Measurements from ENCODE around the gene KRCC1.
"Not testable (repeated sequence)": the region's sequence is repeated elsewhere in the genome, so short reads cannot be mapped to it uniquely, and the experiment has no call there.

Gene KRCC1

DNA sequence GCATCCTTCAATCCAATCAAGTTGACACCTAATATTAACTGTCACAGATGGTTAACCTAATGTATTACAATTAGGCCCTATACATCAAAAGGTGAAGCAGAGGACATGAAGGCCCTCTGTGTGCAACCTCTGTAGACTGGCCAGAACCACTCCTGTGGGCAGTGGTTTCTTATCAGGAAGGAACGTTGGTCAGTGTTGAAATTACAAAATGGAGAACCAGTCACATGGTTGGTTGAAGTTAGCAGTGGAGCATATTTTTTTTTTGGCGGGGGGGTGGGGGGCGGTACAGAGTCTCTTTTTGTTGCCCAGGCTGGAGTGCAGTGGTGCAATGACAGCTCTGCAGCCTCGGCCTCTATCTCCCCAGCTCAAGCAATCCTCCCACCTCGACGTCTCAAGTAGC lies 59.0 kb downstream of the KRCC1 start:
- no peak for DNase-seq

DNA sequence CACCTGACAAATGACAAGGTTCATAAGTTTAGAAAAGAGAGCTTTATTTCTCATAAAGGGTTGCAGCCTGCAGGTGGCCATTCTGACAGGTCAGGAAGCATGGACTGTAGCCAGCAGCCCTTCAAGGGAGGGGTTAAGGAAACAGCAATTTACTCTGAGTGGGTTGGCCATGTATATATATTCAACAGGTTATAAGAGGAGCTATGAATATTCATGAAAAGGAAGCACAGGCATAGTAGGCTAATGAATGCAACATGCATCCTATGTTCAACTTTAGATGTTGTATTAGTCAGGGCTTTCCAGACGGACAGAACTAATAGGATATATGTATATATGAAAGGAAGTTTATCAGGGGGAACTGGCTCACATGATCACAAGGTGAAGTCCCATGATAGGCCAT lies 59.8 kb downstream of the KRCC1 start:
- no peak for DNase-seq

DNA sequence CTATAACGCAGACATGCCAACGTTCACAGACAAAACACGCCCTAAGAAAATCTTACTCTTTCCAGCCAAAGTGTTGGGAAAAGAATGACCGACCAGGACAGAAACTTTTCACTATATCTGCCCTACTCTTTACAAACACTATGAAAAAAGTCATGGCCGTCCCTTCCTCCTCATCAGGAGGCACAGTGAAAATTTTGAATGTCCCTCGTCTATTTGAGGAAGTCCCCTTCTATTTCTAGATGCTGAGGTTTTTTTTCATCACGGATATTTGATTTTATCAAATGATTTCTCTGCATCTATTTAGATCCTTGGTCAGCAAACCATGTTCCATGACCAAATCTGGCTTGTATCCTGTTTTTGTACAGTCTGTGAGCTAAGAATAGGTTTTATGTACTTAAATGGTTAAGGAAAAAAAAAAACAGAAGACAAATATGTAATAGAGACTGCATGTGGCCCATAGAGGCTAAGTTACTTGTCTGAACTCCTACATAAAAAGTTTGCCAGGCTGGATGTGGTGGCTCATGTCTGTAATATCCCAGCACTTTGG lies 61.2 kb downstream of the KRCC1 start:
- DNase-seq = not testable (repeated sequence)

DNA sequence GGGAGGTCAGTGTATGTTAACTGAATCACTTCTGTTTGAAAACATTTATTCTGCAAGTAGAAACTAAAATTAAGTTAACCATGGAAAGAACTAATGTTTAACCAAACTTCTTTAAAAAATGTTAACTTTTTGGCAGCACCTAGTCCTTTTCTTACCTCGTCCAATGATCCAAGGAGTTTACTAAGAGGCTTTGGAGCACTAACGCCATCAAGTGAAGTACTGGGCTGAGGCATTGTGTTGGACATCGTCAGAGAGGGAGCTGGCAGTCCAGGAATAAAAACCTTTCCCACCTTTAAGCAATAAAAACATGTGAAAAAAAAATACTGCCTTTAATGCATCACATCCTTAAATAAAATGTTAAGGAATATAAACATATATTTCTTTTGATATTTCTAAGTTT lies 63.0 kb downstream of the KRCC1 start:
- DNase-seq = not testable (repeated sequence)

DNA sequence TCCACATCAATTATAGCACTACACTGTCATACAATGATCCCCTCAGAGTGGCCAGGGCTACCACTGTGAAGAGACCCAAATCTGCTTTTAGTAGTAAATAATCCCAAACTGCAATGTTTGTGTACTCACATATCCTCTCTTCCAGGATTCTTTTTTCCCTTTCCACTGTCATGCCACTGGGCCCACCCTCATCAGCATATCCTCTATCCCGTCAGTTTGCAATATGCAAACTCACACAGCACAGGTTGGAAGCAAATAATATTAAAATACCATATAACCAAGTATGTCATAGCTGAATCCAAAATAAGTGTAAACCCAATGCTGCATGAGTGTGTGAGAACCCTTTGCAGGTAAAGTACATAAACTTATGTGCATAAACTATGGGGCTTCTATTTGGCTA lies 68.1 kb downstream of the KRCC1 start:
- DNase-seq = not testable (repeated sequence)

DNA sequence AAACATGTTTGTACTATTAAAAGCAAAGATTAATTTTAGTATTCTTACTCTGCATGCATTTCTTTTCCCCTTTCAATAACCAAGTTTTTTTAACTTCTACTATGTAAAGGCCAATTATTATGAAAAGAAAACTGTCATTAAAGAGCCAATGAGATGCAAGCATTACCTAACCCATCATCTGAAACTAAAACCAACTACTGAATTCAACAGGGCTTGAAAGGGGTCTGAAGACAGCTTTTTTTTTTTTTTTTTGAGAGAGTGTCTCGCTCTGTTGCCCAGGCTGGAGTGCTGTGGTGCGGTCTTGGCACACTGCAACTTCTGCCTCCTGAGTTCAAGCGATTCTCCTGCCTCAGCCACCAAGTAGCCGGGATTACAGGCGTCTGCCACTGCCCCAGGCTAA lies 69.7 kb downstream of the KRCC1 start:
- DNase-seq = not testable (repeated sequence)

DNA sequence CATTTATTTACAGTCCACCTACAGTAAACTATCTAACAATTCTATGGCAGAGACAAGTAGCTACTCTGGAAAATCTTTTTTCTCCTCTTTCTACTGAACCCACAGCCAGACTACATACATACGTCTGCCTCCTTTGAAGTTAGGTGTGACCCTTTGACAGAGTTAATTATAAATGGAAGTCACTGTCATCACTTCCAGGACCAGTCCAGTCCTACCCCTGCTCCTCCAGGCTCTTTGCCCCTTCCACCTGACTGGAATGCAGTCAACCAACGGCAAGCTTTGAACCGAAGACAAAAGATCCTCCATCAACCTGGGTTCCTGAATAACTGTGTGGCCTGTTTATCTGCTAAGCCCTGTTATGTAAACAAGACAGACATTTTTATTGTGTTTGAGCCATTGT lies 74.4 kb downstream of the KRCC1 start:
- DNase-seq = not testable (repeated sequence)
